Hepatocyte (in vitro differentiated cells): ENCODE data around the gene B3GAT3. TPM values are rescaled to one million over a fixed set of nuclear protein-coding genes. Genes with fewer than 3 reads are reported as not detected.
A peak's percentile ranks its signal among the peaks of the same experiment; 100 is the strongest.

Experiments used
- DNase-seq: peaks from one replicate; pipeline ENCODE4 v3.0.0-alpha.2; 2016; ENCODE audit warnings: low spot score
- H2AFZ ChIP-seq: fragments of 200-600 bp; sonication (generic); 2 replicates; pipeline ENCODE4 v1.6.0; 2016; ENCODE audit warnings: antibody characterized with exemption, mild to moderate bottlenecking
- H3K27ac ChIP-seq: fragments of 200-600 bp; sonication (generic); 2 replicates; pipeline ENCODE4 v1.5.1; 2016; ENCODE audit warnings: mild to moderate bottlenecking
- H3K27me3 ChIP-seq: fragments of 200-600 bp; sonication (generic); 2 replicates; pipeline ENCODE4 v1.6.1; 2016
- H3K36me3 ChIP-seq: fragments of 200-600 bp; sonication (generic); replicated peaks from 2 replicates; pipeline ENCODE4 v1.5.1; 2016; ENCODE audit warnings: low read depth; ENCODE audit not compliant: insufficient read depth
- H3K4me1 ChIP-seq: fragments of 200-600 bp; sonication (generic); 2 replicates; pipeline ENCODE4 v1.5.1; 2016; ENCODE audit warnings: mild to moderate bottlenecking, moderate library complexity; ENCODE audit not compliant: insufficient read depth
- H3K4me2 ChIP-seq: fragments of 200-600 bp; sonication (generic); 2 replicates; pipeline ENCODE4 v1.6.0; 2016
- H3K4me3 ChIP-seq: fragments of 200-600 bp; sonication (generic); 2 replicates; pipeline ENCODE4 v1.5.1; 2016; ENCODE audit warnings: mild to moderate bottlenecking
- H3K79me2 ChIP-seq: fragments of 200-600 bp; sonication (generic); 2 replicates; pipeline ENCODE4 v1.6.0; 2017; ENCODE audit warnings: mild to moderate bottlenecking
- H3K9me2 ChIP-seq: fragments of 200-600 bp; sonication (generic); replicated peaks from 2 replicates; pipeline ENCODE4 v1.6.0; 2017; ENCODE audit warnings: mild to moderate bottlenecking; ENCODE audit not compliant: insufficient read depth
- H3K9me3 ChIP-seq: fragments of 200-600 bp; sonication (generic); 2 replicates; pipeline ENCODE4 v1.5.1; 2016; ENCODE audit warnings: low read depth, mild to moderate bottlenecking
- H4K20me1 ChIP-seq: fragments of 200-600 bp; sonication (generic); 2 replicates; pipeline ENCODE4 v1.6.0; 2016; ENCODE audit warnings: mild to moderate bottlenecking; ENCODE audit not compliant: insufficient read depth, poor library complexity, severe bottlenecking
- EZH2 ChIP-seq: fragments of 200-600 bp; sonication (generic); IDR thresholded peaks from 2 replicates; pipeline ENCODE4 v1.6.1; 2016; ENCODE audit warnings: antibody characterized with exemption, mild to moderate bottlenecking, borderline replicate concordance
- EZH2phosphoT487 ChIP-seq: fragments of 200-600 bp; sonication (generic); IDR thresholded peaks from one replicate; pipeline ENCODE4 v1.6.1; 2018; ENCODE audit warnings: antibody characterized with exemption, mild to moderate bottlenecking, low read depth, moderate library complexity; ENCODE audit not compliant: unreplicated experiment, severe bottlenecking
- WGBS: methylation state at CpG from one replicate; pipeline ENCODE4 v1.1.6; 2016; ENCODE audit warnings: low lambda C conversion rate; ENCODE audit errors: missing lambda C conversion rate; 5-methylcytosine and 5-hydroxymethylcytosine counted together
- polyA plus RNA-seq: library from polyadenylated mRNA; unstranded; fragments of >200 nt; fragmentation: Nextera tagmentation; extraction: Ambion mirVana; gene quantifications from 2 replicates; pipeline ENCODE4 v1.2.1, GENCODE V29; 2016
- total RNA-seq: library from RNA; depleted of rRNA; stranded (reverse); fragments of >200 nt; gene quantifications from 2 replicates; pipeline ENCODE4 v1.2.3, GENCODE V29; 2014
- TF ChIP-seq, protein P1 (sequence below): fragments of 200-600 bp; sonication (generic); IDR thresholded peaks from 2 replicates; pipeline ENCODE4 v1.5.1; 2016; ENCODE audit warnings: antibody characterized with exemption, mild to moderate bottlenecking; ENCODE audit not compliant: poor library complexity

Gene B3GAT3
- total and polyA plus RNA-seq, 2 experiments from 2014 or later, result 32.3 to 61.4 TPM

DNA sequence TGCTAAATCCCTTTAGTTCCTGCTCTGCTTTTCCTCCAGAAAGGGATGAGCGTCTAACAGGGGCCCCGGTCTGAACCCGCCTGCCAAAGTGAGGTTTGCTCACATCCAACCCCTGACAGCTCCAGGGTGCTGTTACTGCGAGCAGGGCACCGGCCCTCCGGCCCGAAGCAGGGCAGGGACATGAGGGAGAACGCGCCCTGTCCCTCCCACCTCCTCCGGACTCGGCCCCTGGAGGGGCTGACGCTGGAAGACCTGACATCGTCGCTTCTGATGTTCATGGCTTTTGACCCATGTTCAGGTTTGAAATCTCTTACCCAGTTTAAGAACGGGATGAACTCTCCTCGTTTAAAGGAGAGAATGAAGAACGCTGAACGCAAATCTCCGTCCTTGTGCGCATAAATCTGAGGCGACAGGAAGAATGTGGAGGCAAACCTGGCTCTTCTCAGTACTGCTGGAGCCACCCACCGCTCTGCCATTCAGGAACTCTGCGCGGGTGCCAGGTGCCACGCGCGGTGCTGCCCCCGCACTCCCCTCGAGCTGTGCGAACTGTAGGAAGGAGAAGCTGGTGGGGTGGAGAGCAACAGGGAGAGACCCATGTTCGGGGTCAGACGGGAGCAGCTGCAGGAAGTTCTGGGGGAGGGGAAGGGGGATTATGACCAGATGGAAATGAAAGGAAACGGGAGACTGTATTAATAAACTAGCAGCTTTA lies 47.3 kb downstream of the B3GAT3 start:
- no peaks in the 10 kb centered on the region for H3K36me3 ChIP-seq
- H3K27me3 ChIP-seq, result no peaks in the 10 kb centered on the region
- TF ChIP-seq EZH2phosphoT487 (no peak), EZH2 (no peak)
- TF ChIP-seq, protein P1, sequence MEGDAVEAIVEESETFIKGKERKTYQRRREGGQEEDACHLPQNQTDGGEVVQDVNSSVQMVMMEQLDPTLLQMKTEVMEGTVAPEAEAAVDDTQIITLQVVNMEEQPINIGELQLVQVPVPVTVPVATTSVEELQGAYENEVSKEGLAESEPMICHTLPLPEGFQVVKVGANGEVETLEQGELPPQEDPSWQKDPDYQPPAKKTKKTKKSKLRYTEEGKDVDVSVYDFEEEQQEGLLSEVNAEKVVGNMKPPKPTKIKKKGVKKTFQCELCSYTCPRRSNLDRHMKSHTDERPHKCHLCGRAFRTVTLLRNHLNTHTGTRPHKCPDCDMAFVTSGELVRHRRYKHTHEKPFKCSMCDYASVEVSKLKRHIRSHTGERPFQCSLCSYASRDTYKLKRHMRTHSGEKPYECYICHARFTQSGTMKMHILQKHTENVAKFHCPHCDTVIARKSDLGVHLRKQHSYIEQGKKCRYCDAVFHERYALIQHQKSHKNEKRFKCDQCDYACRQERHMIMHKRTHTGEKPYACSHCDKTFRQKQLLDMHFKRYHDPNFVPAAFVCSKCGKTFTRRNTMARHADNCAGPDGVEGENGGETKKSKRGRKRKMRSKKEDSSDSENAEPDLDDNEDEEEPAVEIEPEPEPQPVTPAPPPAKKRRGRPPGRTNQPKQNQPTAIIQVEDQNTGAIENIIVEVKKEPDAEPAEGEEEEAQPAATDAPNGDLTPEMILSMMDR, result no peak
- H3K4me2 ChIP-seq, result peak overlapping the region; percentile 85
- H4K20me1 ChIP-seq, result peaks cover 18% of the 10 kb centered on the region
- peak overlapping the region; percentile 56 for H3K4me3 ChIP-seq
- H3K4me1 ChIP-seq, result peaks cover 31% of the 10 kb centered on the region
- H3K27ac ChIP-seq, result peak overlapping the region; percentile 89
- peaks cover 58% of the 10 kb centered on the region for H3K79me2 ChIP-seq
- H3K9me3 ChIP-seq, result no peaks in the 10 kb centered on the region
- H3K9me2 ChIP-seq, result no peaks in the 10 kb centered on the region
- peak; percentile 44 for DNase-seq
- H2AFZ ChIP-seq, result peak overlapping the region; percentile 42
- 5% methylated on average over 33 of the region's 33 CpGs for WGBS

DNA sequence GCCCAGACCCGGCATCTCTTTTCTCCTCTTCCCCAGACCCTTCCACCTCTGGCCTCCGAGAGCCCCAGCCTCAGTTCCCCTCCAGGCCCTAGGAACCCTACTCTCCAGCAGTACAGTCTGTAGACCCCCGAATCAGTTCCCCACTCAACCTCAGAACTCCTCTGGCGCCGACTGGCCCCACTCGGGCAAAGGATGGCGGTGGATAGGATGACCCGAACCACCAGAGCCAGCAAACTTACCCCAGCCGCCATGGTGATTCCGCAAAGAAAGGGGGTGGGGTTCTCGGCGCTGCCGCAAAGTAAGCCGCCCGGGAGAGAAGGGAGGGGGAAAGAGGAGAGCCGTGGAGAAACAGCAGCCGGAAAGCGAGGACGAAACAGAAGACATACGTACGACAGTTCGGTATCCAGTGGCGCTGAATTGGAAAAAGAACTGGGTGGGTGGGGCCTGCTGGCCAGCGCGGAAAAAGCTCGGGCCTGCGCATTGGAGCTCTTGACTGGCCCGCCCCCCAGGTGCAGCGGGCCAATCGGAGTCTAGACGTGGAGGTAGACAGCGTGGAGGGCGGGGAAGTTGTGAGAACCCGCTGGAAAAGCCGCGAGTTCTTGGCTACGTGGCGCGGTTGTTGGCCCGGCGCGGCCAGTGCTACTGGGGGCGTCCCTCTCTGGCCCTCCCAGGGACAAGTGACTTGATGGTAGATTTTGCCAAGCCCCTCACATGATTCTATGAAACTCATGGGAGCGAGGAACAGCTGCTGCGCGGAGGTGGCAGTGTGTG lies 48.0 kb downstream of the B3GAT3 start, which contains the start of gene EEF1G:
EEF1G (minus strand) TSS at position 300 of the 771 bp plus-strand sequence; CDS start at position 251, 49 bp downstream.
- TF ChIP-seq EZH2, result no peak
- no peak for TF ChIP-seq EZH2phosphoT487
- TF ChIP-seq, protein P1, result no peak
- WGBS, result under 1% methylated on average over 41 of the region's 46 CpGs
- Histone ChIP-seq H3K27me3 (no peaks in the 10 kb centered on the region), H2AFZ (peak within 1 kb of the TSS; percentile 42), H3K27ac (peak within 1 kb of the TSS; percentile 89), H3K4me3 (peak within 1 kb of the TSS; percentile 56), H3K9me3 (no peaks in the 10 kb centered on the region), H3K4me1 (peaks cover 31% of the 10 kb centered on the region), H3K9me2 (no peaks in the 10 kb centered on the region), H3K36me3 (no peaks in the 10 kb centered on the region), H3K79me2 (peaks cover 64% of the 10 kb centered on the region), H4K20me1 (peaks cover 18% of the 10 kb centered on the region), H3K4me2 (peak within 1 kb of the TSS; percentile 87)
- peak; percentile 100 for DNase-seq

DNA sequence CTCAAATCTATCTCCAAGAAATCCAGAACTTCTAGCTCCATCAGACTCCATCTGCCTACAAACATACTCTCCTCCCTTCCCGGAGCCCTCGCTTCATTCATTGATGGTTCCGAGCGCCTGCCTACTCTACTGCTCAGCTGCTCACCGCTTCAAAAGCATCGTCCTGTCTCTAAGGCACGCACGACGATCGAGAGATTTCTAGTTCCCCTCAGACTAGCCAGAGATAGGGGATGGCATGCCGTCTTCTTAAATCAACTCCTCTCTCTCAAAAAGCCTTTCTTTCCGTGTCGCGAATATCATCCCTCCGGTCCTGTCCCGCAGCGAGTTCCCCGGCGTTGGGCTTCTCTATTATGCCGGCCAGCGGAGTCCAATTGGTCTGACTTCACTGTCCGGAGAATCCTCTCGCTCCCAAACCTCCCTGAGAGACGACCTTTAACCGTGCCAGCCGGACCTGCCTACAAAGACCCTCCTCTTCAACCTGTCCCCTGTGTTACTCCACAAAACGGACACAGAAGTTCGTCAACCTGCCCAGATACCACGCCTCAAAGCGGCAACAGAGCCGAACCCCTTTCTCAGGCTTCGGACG lies 48.7 kb downstream of the B3GAT3 start:
- Histone ChIP-seq H3K4me2 (peak overlapping the region; percentile 87), H3K36me3 (no peaks in the 10 kb centered on the region), H3K4me1 (peaks cover 31% of the 10 kb centered on the region), H3K9me2 (no peaks in the 10 kb centered on the region), H3K27ac (peak overlapping the region; percentile 73), H3K9me3 (no peaks in the 10 kb centered on the region), H4K20me1 (peaks cover 18% of the 10 kb centered on the region), H3K79me2 (peaks cover 70% of the 10 kb centered on the region), H3K27me3 (no peaks in the 10 kb centered on the region), H2AFZ (peak overlapping the region; percentile 41), H3K4me3 (peak overlapping the region; percentile 48)
- TF ChIP-seq, protein P1, result no peak
- no peak for TF ChIP-seq EZH2phosphoT487
- TF ChIP-seq EZH2, result no peak
- WGBS, result 1% methylated on average over 33 of the region's 33 CpGs
- DNase-seq, result peak; percentile 36
